ENCODE data around the gene DBP. TPM values are rescaled to one million over a fixed set of nuclear protein-coding genes. Genes with fewer than 3 reads are reported as not detected.

DBP gene
- total RNA-seq, 3 donors from 2014 or later (not counting 1 experiment from before 2014, with no cell fraction given) = 16.4 to 31.2 (median 24.3) TPM

- WGBS (ENCODE audit: insufficient coverage) = 56% methylated on average over 8 of the region's 8 CpGs
- H3K4me3 ChIP-seq (ENCODE audit: low read length) = peak overlapping the region; percentile 13
- TF ChIP-seq CTCF (IDR thresholded peaks at IDR 0.05) = no peak
These were observed 13.6 kb downstream of the DBP start for GRCh38 chr19:48623556-48624066.

DNA sequence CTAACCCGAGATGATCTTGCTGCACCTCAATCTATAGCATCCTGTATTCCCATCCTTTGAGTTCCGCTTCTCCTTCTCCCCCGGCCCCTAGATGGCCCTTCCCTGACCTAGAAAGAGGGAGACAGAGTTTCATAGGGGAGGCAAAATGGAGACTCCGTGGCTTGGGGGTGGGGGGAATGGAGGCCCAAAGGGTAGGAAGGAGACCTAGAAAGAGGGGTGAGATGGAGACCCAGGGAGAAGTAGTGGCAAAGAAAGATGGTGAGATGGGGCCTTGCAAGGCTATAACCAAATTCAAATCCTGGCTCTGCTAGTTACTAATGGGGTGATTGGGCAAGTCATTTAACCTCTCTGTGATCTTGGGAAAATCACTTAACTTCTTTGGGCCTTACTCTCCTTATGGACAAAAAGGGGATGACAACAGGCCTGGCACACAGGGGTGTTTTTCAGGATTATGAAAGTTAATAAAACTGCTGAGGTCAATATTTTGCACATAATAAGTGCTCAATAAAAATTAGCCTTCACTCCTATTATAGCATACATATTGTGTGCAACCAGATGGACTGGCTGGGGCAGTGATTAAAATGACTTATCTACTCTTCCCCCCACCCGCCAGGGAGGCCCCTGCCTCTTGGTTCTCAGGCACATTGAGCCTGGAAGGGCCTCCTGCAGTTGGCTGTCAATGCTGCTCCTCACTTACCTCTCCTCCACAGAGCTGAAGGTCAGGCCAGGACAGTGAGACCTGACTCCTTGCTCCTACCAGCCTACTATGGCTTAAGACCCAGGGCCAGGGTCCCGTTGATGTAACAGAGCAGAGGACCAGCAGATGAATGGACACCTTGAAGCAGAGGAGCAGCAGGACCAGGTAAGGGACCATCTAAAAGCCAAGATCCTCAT is 17.2 kb downstream of the DBP start:
- no peaks in the 10 kb centered on the region for H3K27me3 Mint-ChIP-seq (ENCODE audit: low read depth in 2 of 2)
- H3K27ac ChIP-seq (ENCODE audit: low read length) = peak overlapping the region; percentile 65
- intact Hi-C loops (cut with micrococcal nuclease) = loop anchor here (2.0 kb wide), 1 partner anchor 17 kb away; the partner anchor contains the start of gene DBP
- no peaks in the 10 kb centered on the region for H3K9me3 ChIP-seq (ENCODE audit: control insufficient read depth, insufficient read depth, low read length)
- ATAC-seq (no peak), DNase-seq (no peak)
- peaks cover 29% of the 10 kb centered on the region for H3K36me3 ChIP-seq (ENCODE audit: control insufficient read depth, insufficient read depth, low read length)
- H3K27me3 ChIP-seq (ENCODE audit: control insufficient read depth, insufficient read depth, low read length) = no peaks in the 10 kb centered on the region
- H3K27ac Mint-ChIP-seq = peak overlapping the region; percentile 97 to 99
- no peaks in the 10 kb centered on the region for H3K9me3 Mint-ChIP-seq
- H3K4me3 Mint-ChIP-seq = peak overlapping the region; percentile 96
- no peaks in the 10 kb centered on the region for H3K36me3 Mint-ChIP-seq
- peak overlapping the region; percentile 99 for H3K4me3 ChIP-seq (ENCODE audit: low read length)
- peaks cover 49 to 58% of the 10 kb centered on the region in 2 donors for H3K4me1 Mint-ChIP-seq
- H3K4me1 ChIP-seq (ENCODE audit: control insufficient read depth, insufficient read depth, low read length) = peaks cover 62% of the 10 kb centered on the region
- no peak for TF ChIP-seq CTCF (IDR thresholded peaks at IDR 0.05)
- WGBS (ENCODE audit: insufficient coverage) = 45% methylated on average over 4 of the region's 6 CpGs

More at GRCh38 chr19:48623556-48624066, 13.6 kb downstream of the DBP start:
- Histone ChIP-seq H3K36me3 (ENCODE audit: control insufficient read depth, insufficient read depth, low read length) (peaks cover 2% of the 10 kb centered on the region), H3K27me3 (ENCODE audit: control insufficient read depth, insufficient read depth, low read length) (no peaks in the 10 kb centered on the region), H3K4me1 (ENCODE audit: control insufficient read depth, insufficient read depth, low read length) (peaks cover 66% of the 10 kb centered on the region), H3K9me3 (ENCODE audit: control insufficient read depth, insufficient read depth, low read length) (no peaks in the 10 kb centered on the region), H3K27ac (ENCODE audit: low read length) (peak overlapping the region; percentile 76)
- H3K27ac Mint-ChIP-seq = peak overlapping the region; percentile 82 to 87
- no peaks in the 10 kb centered on the region for H3K27me3 Mint-ChIP-seq (ENCODE audit: low read depth in 2 of 2)
- H3K4me3 Mint-ChIP-seq = peak overlapping the region; percentile 86
- H3K36me3 Mint-ChIP-seq = no peaks in the 10 kb centered on the region
- intact Hi-C loops (cut with micrococcal nuclease) = no loop called here
- H3K4me1 Mint-ChIP-seq = peaks cover 46 to 60% of the 10 kb centered on the region in 2 donors
- no peak for ATAC-seq
- H3K9me3 Mint-ChIP-seq = no peaks in the 10 kb centered on the region
- DNase-seq = peak in 1 of 2 donors; percentile 24

GRCh38 chr19:48618916-48619691 is 18.1 kb downstream of the DBP start, which contains the start of the genes RPL18 and SPHK2:
TSS of gene RPL18 (minus strand) at chr19:48619178. CDS start at chr19:48619143, 35 bp downstream.
TSS of gene SPHK2 (plus strand) at chr19:48619506. CDS start at chr19:48620515, 1,009 bp downstream.
- Histone ChIP-seq H3K4me1 (ENCODE audit: control insufficient read depth, insufficient read depth, low read length) (peaks cover 54% of the 10 kb centered on the region), H3K27ac (ENCODE audit: low read length) (peak within 1 kb of the TSS; percentile 65), H3K27me3 (ENCODE audit: control insufficient read depth, insufficient read depth, low read length) (no peaks in the 10 kb centered on the region), H3K36me3 (ENCODE audit: control insufficient read depth, insufficient read depth, low read length) (peaks cover 33% of the 10 kb centered on the region), H3K4me3 (ENCODE audit: low read length) (peak within 1 kb of the TSS; percentile 99), H3K9me3 (ENCODE audit: control insufficient read depth, insufficient read depth, low read length) (no peaks in the 10 kb centered on the region)
- H3K9me3 Mint-ChIP-seq = no peaks in the 10 kb centered on the region
- peak; percentile 79 to 94 (median 83) for ATAC-seq
- no peak for TF ChIP-seq CTCF (IDR thresholded peaks at IDR 0.05)
- H3K27ac Mint-ChIP-seq = peak within 1 kb of the TSS; percentile 97 to 99
- intact Hi-C loops (cut with micrococcal nuclease) = loop anchor here (2.0 kb wide), 1 partner anchor 18 kb away; the partner anchor contains the start of gene DBP
- H3K4me1 Mint-ChIP-seq = peaks cover 46 to 50% of the 10 kb centered on the region in 2 donors
- DNase-seq = peak; percentile 94 to 99
- H3K27me3 Mint-ChIP-seq (ENCODE audit: low read depth in 2 of 2) = no peaks in the 10 kb centered on the region
- no peaks in the 10 kb centered on the region for H3K36me3 Mint-ChIP-seq
- peak within 1 kb of the TSS; percentile 96 for H3K4me3 Mint-ChIP-seq
- WGBS (ENCODE audit: insufficient coverage) = under 1% methylated on average over 69 of the region's 69 CpGs

All from natural killer cell (primary cell).